Stimulated activated CD8-positive, alpha-beta memory T cell treated with anti-CD3 and anti-CD28 coated beads, Interleukin-12 subunit alpha, Interleukin-12 subunit beta, amount 100 ng/mL, for 4 hours (primary cell): ENCODE measurements around the gene ENDOG.
"Not testable (repeated sequence)": the region's sequence is repeated elsewhere in the genome, so short reads cannot be mapped to it uniquely, and the experiment has no call there.

ENCODE experiments used
- DNase-seq: peaks from one replicate; pipeline ENCODE4 v3.0.0-alpha.2; 2020; ENCODE audit warnings: low read depth

Gene ENDOG

DNA sequence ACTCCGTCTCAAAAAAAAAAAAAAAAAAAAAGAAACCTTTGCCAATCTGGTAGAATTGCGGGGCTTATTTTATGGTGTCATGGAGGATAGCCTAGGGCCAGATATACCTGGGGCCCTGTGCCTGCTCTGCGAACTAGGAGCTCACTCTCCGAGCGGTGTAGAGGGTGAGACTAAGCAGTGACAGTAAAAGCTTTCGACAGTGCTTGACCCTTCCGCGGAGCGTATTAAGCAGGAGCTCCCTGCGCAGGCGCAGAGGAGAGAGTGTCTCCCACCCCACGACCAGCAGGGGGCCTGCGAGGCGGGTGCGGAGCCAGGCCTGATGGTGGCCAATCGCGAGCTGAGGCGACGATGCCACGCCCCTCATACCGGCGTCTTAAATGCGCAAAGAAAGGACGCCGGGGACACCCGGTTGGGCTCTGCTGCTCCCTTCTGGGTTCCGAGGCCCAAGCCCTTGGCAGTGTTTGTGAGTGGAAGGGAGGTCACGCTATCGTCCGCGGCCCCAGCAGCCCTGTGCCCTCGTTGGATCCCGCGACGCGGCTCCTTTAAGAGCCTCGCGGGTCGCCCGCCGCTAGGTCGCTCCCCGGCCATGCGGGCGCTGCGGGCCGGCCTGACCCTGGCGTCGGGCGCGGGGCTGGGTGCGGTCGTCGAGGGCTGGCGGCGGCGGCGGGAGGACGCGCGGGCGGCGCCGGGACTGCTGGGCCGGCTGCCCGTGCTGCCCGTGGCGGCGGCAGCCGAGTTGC, at the start of gene ENDOG:
ENDOG (plus strand) TSS at position 402 of the 740 bp plus-strand sequence; CDS start at position 587, 185 bp downstream.
- DNase-seq, result peak; percentile 96

DNA sequence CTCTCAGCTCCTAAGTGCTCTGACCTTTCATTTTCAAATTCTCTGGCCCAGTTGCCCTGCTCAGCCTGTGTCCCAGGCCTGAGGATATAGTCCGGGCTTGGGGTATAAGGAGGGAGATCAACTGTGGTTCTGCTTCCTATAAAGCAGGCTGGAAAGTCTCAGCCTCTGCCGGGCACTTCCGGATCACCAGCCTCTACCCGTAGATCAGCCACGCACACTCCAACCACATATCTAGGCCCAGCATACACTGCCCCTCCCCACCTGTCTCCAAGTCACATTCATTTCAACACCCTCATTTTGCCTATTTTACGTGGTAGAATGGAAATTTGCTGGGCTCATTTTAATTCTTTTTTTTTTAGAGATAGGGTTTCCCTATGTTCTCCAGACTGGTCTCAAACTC, 49.7 kb upstream of the ENDOG start:
- DNase-seq, result no peak

DNA sequence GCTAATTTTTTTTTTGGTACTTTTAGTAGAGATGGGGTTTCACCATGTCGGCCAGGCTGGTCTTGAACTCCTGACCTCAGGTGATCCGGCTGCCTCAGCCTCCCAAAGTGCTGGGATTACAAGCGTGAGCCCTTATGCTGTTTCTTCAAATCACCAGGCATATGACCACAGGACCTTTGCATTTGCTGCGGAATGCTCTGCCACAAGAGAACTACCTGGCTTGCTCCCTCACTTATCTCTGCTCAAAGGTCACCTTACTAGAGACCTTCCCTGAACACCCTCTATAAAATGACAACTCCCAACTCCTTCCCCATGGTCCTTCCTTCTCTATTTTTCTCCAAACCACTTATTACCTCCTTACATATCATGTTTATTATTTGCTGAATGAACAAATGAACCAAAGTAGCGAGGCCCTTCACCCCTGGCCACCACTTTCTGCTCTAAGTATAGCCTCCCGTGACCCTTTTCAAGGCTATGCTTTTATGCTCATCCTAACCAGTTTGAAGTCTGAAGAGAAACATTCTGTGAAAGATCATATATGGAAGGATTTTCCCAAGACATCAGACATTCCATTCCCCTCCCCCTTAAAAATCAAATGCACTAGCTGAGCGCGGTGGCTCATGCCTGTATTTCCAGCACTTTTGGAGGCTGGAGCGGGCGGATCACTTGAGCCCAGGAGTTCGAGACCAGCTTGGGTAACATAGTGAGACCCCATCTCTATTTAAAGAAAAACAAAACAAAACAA, 47.8 kb upstream of the ENDOG start:
- no peak for DNase-seq

DNA sequence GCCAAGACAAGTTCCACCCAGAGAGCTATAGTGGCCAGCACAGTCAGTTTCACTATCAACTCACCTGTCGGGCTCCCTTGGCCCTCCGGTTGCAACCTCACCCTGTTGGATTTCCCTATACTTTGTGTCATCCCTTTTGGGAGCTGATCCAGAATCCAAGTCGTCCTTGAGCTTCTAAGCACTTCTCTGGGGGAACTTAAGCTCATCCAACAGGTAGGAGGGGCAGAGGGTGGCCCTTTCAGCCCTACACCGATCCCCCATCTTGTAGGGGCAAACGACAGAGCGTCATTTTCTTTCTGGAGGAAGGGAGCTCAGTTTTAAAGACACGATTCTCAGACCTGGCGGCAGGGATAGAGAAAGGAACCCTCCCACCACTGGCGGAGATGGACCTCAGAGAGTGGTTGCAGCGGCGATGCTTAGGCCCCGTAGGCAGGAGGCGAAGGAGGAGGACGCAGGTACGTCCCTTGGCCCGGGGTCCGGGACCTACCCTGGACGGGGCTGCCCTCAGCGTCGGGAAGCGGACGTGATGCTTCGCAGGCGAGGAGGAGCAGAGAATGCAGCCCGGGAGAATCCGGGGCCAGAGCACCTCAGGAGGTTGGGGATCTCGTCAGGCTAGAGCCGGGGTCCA, 47.1 kb upstream of the ENDOG start:
- DNase-seq, result no peak

DNA sequence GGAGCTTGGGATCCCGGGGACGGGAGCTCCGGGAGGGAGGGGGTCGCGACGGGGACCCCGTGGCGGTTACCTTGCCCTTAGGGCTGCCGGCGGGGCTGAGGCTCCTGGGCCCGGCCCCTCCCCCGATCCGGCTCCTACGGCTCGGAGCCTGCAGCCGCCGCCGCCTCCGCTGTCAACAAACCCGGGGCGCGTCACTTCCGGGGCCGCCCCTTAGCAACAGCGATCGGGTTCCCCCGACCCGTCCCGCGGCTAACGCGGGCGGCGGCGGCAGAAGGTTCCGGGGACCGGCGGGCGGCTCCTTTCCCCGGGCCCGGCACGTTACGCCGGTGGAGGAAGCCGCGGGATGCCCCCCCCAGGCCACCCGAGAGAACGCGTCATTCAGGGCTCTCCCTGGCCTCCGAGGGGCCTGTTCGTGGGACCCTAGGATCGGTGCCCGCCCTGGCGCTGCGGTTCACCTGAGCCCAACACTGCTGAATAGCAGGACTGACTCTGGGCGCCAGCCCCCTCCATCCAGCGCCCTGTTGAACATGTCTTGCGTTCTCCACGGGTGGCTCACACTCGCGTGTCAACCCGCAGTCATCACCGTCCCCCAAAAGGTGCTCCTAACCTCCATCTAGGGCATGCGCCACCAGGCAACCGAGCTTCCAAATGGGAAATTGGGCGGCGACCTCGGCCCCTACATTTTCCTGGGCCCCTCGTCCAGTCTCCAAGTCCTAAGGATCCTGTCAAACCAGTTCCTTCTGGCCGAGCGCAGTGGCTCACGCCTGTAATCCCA, 46.4 kb upstream of the ENDOG start, which contains the start of gene ZER1:
ZER1 (minus strand) TSS at position 183 of the 775 bp plus-strand sequence. CDS start 16,362 bp downstream, outside the sequence.
- peak; percentile 91 for DNase-seq

DNA sequence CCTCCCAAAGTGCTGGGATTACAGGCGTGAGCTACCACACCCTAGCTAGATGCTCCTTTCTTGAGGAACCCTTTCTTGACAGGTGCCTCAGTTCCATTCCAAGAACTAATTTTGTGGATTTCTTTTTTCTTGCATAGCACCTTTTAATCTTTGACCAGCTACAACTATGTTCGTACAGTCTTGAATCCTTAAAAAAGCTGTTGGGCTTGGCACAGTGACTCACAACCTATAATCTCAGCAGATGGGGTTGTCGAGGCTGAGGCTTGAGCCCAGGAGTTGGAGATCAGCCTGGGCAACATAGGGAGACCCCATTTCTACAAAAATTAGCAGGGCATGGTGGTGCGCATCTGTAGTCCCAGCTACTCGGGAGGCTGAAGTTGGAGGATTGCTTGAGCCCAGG, 45.3 kb upstream of the ENDOG start:
- DNase-seq, result no peak

DNA sequence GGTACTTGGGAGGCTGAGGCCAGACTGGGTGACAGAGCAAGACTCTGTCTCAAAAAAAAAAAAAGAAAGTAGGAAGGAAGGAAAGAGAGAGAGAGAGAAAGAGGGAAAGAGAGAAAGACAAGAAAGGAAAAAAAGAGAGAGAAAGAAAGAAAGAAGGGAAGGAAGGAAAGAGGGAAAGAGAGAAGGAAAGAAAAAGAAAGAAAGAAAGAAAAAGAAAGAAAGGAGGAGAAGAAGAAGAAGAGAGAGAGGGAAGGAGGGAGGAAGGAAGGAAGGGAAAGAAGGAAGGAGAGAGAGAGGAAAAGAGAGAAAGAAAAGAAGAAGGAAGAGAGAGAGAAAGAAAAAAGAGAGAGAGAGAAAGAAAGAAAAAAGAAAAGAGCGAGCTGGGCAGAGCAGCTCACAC, 43.5 kb upstream of the ENDOG start:
- DNase-seq, result no peak

DNA sequence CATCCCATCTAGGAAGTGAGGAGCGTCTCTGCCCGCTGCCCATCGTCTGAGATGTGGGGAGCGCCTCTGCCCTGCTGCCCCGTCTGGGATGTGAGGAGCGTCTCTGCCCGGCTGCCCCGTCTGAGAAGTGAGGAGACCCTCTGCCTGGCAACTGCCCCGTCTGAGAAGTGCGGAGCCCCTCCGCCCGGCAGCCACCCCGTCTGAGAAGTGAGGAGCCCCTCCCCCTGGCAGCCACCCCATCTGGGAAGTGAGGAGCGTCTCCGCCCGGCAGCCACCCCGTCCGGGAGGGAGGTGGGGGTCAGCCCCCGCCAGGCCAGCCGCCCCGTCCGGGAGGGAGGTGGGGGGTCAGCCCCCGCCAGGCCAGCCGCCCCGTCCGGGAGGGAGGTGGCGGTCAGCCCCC, 38.2 kb upstream of the ENDOG start:
- not testable (repeated sequence) for DNase-seq

DNA sequence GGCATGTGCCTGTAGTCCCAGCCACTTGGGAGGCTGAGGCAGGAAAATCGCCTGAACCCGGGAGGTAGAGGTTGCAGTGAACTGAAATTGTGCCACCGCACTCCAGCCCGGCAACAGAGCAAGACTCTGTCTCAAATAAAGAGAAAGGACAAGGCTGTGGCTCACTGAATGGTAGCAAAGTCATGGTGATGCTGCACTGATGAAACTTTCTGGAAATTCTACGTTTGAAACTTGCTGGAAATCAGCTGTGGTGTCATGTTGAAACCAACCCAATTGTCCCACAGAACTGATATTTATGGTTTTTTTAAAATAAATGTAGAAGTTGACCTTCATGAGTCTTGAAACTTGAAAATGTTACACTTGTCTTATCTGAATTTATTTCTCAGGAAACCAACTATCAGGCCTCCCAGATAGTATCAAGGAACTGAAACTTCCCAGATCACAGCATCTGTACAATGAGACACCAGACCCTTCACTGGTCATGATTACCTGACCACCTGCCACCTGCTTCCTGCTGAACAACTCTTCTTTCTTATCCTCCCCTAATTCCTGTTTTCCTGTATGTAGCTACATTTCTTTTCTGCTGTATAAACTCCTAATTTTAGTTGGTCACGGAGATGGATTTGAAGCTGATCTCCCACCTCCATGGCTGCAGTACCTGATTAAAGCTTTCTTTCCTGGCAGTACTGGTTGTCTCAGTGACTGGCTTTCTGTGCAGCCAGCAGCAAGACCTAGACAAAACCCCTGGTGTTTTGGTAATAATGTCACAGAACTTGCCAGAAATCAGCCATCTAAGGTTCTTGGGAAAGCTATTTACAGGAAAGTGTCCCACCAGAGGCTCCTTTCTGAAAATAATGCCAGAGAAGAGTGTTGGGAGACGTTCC, 36.9 kb upstream of the ENDOG start:
- no peak for DNase-seq

DNA sequence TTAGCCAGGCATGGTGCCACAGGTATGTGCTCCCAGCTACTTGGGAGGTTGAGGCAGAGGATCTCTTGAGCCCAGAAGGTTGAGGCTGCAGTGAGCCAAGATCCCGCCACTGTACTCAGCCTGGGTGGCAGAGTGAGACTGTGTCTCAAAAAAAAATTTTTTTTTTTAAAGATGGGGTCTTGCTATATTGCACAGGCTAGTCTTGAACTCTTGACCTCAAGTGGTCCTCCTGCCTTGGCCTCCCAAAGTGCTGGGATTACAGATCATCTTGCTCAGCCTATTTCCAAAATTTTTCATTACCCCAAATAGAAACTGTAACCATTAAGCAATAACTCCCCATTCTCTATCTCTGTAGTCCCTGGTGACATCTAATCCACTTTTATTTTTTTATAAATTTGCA, 35.6 kb upstream of the ENDOG start:
- DNase-seq, result no peak

DNA sequence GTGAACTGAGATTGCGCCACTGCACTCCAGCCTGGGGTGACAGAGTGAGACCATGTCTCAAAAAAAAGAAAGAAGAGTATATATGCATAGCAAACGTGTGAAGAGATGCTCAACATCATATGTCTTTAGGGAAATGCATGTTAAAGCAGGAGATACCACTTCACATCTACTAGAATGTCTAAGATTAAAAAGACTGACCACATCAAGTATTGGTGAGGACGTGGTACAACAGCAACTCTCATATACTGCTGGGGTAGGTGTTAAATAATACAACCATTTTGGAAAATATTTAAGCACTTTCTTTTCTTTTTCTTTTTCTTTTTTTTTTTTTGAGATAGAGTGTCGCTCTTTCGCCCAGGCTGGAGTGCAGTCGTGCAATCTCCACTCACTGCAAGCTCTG, 32.9 kb upstream of the ENDOG start:
- DNase-seq, result no peak

DNA sequence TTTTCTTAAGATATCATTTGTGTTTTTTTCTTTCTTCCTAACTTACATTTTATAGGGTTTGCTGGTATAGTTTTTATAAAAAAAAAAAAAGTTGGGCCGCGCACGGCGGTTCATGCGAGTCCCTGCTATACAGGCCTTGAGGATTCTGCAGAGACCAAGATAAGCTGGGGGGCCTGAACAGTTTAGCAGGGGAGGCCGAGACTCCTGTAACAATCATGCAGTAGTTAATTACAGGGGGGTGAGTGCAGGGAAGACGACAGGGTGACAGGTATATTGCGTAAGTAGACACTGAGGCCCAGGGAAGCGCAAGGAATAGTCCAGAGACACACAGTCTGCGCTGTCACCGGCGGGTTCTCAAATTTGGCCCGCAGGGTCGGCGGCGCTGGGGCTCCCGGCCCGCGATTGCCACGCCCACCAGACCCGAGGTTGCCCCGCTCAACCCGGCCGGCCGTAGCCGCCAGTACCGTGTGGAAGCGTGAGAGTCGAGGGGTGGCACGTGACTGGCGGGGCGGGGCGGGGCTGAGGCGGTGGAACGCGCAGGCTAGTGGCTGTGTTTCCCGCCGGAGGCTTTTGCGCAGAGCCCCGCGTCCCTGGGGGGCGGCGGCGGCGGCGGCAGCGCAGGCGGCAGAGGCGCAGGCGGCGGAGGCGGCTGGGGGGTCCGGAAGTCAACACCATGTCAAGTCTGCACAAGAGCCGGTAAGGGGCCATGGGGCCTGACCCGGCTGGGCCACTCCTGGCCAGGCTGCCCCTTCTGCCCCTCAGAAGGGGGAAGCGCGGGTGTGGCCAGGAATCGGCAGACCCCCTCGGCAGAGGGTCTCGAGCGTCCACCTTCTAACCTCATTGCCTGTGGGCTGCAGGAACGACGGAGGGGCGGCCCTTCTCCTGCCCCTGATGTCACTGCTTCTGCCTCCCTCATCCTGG, 31.4 kb upstream of the ENDOG start, which contains the start of gene TBC1D13:
TBC1D13 (plus strand) TSS at position 573 of the 921 bp plus-strand sequence; CDS start at position 674, 101 bp downstream.
- peak; percentile 86 for DNase-seq

DNA sequence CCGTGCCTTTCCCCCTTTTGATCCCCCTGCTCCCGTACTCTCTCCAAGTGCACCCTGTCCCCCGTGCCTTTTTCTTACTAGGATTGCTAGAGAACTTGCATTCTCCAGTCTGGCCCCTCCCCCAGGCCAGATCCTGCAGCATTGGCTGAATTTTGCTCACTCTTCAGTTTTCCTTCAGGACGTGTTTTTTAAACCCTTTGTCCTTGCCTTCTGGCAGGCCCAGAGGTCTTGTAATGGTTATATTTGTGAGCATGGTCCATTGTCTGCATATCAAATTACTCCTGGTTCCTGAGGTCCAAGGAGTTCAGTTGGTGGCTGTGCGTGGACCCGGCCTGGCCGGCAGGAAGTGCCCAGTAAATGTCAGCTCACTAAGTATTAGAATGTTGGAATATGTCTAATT, 30.6 kb upstream of the ENDOG start:
- no peak for DNase-seq

DNA sequence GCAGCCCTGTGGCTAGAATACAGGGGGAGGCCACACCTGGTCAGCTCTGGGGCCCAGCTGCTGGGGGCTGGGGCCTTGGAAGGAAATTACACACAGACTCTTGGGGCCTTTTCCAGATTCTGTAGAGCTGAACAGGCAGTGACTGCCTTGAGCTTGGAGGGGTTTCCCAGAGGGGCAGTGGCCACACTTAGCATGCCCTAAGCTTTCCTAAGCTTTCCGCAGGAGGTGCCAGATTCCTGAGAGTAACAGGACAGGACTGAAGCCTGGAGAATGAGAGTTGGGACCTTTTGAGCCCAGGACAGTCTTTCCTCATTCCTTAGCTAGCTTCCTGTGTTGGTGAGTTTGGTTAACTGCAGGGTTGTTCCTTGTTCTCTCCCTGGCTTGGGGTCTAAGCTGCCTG, 29.9 kb upstream of the ENDOG start:
- DNase-seq, result no peak

DNA sequence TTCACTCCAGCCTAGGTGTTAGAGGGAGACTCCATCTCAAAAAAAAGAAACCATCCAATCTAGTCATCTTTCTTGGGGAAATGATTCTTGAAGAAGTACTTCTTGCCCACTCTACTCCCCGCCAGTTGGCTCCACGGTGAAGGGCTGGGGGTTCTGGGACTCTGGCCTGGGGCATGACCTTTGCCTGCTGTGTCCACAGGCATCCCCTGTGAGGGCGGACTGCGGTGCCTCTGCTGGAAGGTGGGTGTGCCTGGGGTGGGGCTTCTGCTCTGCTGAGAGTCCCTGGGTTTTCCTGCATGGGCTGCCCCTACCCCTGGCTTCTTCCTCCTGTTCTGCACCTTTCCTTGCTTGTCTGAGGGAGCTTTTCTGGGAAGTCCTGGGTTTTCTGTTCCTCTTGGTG, 27.8 kb upstream of the ENDOG start:
- no peak for DNase-seq

DNA sequence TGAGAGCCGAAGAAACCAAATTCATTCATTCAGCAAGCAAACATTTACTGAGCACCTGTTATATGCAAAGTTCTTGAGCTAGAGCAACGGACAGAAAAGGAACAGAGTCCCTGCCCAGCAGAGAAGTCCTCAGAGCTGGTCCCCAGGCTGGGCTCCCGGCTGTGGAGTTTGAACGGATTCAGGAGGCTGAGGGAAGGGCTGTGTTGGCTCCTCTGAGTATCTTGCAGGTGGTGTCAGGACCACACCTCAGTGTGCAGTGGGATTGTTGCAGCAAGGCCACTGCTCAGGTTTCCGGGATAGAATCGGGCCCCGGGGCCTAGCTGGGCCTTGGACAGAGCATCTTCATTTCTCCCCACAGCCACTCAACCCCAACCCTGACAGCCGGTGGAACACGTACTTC, 26.2 kb upstream of the ENDOG start:
- DNase-seq, result no peak

DNA sequence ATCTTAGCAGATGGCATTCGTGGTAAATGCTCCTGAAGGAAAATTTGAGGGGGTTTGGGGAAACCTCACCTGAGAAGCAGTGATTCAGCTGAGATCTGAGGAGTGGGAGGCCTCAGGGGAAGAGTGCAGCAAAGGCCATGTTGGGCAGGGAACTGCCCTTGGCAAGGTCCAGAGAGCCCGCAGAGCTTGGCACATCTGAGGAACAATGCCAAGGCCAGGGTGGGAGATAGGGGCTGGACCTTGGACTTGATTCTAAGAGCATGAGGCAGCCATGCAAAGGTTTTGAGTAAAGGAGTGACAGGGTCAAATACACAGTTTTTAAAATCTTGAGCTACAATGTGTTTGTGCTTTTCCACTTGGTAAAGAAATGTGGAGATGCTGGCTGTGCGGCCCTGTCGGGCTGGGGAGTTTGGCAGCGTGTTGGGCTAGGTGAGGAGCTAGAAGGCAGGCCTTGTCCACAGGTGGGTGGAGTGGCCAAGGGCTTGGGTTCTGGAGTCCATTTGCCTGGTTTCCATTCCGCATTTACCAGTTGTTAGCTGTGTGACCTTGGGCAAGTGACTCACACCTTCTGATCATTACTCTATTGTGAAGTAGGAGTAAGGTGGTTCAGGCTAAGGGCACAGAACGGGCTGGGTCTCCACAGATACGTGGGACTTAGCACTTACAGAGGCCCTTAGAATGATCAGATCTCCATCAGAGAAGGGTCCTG, 25.2 kb upstream of the ENDOG start:
- DNase-seq, result no peak

DNA sequence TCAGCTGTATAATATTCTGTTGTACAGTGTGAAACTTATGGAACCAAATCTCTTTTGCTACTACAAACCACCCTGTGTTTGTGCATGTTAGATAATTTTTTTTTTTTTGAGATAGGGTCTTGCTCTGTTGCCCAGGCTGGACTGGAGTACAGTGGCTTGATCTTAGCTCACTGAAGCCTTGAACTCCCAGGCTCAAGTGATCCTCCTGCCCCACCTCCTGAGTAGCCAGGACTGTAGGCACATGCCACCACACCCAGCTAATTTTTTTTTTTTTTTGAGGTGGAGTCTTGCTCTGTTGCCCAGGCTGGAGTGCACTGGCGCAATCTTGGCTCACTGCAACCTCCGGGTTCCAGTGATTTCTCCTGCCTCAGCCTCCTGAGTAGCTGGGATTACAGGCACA, 23.3 kb upstream of the ENDOG start:
- DNase-seq, result not testable (repeated sequence)

DNA sequence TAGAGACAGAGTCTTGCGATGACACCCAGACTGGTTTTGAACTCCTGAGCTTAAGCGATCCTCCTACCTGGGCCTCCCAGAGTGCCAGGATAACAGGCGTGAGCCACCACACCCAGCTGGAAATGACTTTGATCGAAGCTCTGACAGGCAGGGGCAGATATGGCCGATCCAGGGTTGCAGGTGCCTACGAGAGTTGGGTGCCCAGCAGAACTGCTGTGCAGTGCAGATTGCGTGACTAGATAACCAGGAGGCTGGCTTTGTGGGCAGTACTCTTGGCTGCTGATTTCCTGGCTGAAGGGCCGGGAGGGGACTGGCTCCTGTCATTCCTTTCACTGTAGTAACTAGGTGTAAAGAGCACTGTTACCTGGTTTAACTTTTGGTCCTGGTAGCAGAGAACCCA, 19.4 kb upstream of the ENDOG start:
- DNase-seq, result no peak
